Activated CD4-positive, alpha-beta memory T cell treated with anti-CD3 and anti-CD28 coated beads, Interleukin-2, amount 10 ng/mL, durations not matched to agents 7 days and 5 days (primary cell): ENCODE measurements around the gene CDH20. TPM values are rescaled to one million over a fixed set of nuclear protein-coding genes. Genes with fewer than 3 reads are reported as not detected.

ENCODE experiments used
- CTCF ChIA-PET: fragments of 350-600 bp; sonication (Branson Sonifier 250); formaldehyde crosslinking; loops from one replicate; lab custom pipeline; 2021; ENCODE audit warnings: antibody characterized with exemption, inconsistent platforms; lab: Charles Lee
- POLR2A ChIA-PET: fragments of 350-600 bp; sonication (Branson Sonifier 250); formaldehyde crosslinking; loops from one replicate; lab custom pipeline; 2021; ENCODE audit warnings: antibody characterized with exemption; lab: Charles Lee
- DNase-seq: peaks from one replicate; pipeline ENCODE4 v3.0.0-alpha.2; 2020
- H3K27ac Mint-ChIP-seq: one replicate; pipeline ENCODE4 v1.8.0; 2021; ENCODE audit warnings: mild to moderate bottlenecking, mixed read lengths
- H3K27me3 Mint-ChIP-seq: one replicate; pipeline ENCODE4 v1.8.0; 2021; ENCODE audit warnings: mixed read lengths
- H3K36me3 Mint-ChIP-seq: one replicate; pipeline ENCODE4 v1.8.0; 2021; ENCODE audit warnings: low read depth, mixed read lengths
- H3K4me1 Mint-ChIP-seq: one replicate; pipeline ENCODE4 v1.8.0; 2021; ENCODE audit warnings: mixed read lengths
- H3K4me3 Mint-ChIP-seq: one replicate; pipeline ENCODE4 v1.8.0; 2021; ENCODE audit warnings: mild to moderate bottlenecking, mixed read lengths
- H3K9me3 Mint-ChIP-seq: one replicate; pipeline ENCODE4 v1.8.0; 2021; ENCODE audit warnings: mixed read lengths
- total RNA-seq, 2 experiments: library from RNA; stranded (reverse); gene quantifications; one replicate each; pipeline ENCODE4 v1.2.3, GENCODE V29; 2021

CDH20 gene
- total RNA-seq, 2 experiments from 2014 or later = not detected

- H3K4me3 Mint-ChIP-seq = no peak overlapping the region
- POLR2A ChIA-PET = no interaction called here
- DNase-seq = no peak
- H3K4me1 Mint-ChIP-seq = peaks cover 4% of the 10 kb centered on the region
- H3K9me3 Mint-ChIP-seq = no peaks in the 10 kb centered on the region
- no peak overlapping the region for H3K27ac Mint-ChIP-seq
- no peaks in the 10 kb centered on the region for H3K36me3 Mint-ChIP-seq
- H3K27me3 Mint-ChIP-seq = peaks cover 7% of the 10 kb centered on the region
- CTCF ChIA-PET = no interaction called here
These were observed 219.9 kb downstream of the CDH20 start for GRCh38 chr18:61553045-61553659.

- POLR2A ChIA-PET = no interaction called here
- Mint-ChIP-seq H3K9me3 (no peaks in the 10 kb centered on the region), H3K27me3 (peaks cover 7% of the 10 kb centered on the region), H3K27ac (no peak overlapping the region), H3K36me3 (no peaks in the 10 kb centered on the region), H3K4me1 (peaks cover 4% of the 10 kb centered on the region), H3K4me3 (peak overlapping the region; percentile 60)
- CTCF ChIA-PET = no interaction called here
- peak; percentile 28 for DNase-seq
These were observed 221.0 kb downstream of the CDH20 start for GRCh38 chr18:61554117-61554776.

- H3K9me3 Mint-ChIP-seq = no peaks in the 10 kb centered on the region
- ChIA-PET POLR2A (no interaction called here), CTCF (no interaction called here)
- H3K36me3 Mint-ChIP-seq = no peaks in the 10 kb centered on the region
- peak overlapping the region; percentile 60 for H3K4me3 Mint-ChIP-seq
- no peak overlapping the region for H3K27ac Mint-ChIP-seq
- peaks cover 4% of the 10 kb centered on the region for H3K4me1 Mint-ChIP-seq
- H3K27me3 Mint-ChIP-seq = peaks cover 7% of the 10 kb centered on the region
- no peak for DNase-seq
These were observed 221.7 kb downstream of the CDH20 start for GRCh38 chr18:61554946-61555361.

- no peak overlapping the region for H3K4me3 Mint-ChIP-seq
- ChIA-PET CTCF (interaction anchor here (1.2 to 1.3 kb wide), 2 partner anchors 13 to 25 kb away, joined by 3 read pairs; no protein-coding TSS in a partner anchor), POLR2A (no interaction called here)
- no peaks in the 10 kb centered on the region for H3K36me3 Mint-ChIP-seq
- H3K4me1 Mint-ChIP-seq = peaks cover 4% of the 10 kb centered on the region
- DNase-seq = no peak
- no peak overlapping the region for H3K27ac Mint-ChIP-seq
- H3K9me3 Mint-ChIP-seq = no peaks in the 10 kb centered on the region
- H3K27me3 Mint-ChIP-seq = peaks cover 7% of the 10 kb centered on the region
These were observed 223.1 kb downstream of the CDH20 start for GRCh38 chr18:61556316-61556715.

- ChIA-PET CTCF (interaction anchor here (0.9 to 1.2 kb wide), 2 partner anchors 8 to 14 kb away, joined by 3 read pairs; no protein-coding TSS in a partner anchor), POLR2A (no interaction called here)
- Mint-ChIP-seq H3K9me3 (no peaks in the 10 kb centered on the region), H3K4me1 (peaks cover 4% of the 10 kb centered on the region), H3K27ac (no peak overlapping the region), H3K36me3 (no peaks in the 10 kb centered on the region), H3K27me3 (peaks cover 7% of the 10 kb centered on the region), H3K4me3 (no peak overlapping the region)
- DNase-seq = no peak
These were observed 223.6 kb downstream of the CDH20 start for GRCh38 chr18:61556862-61557261.

GRCh38 chr18:61569176-61569892, 236.1 kb downstream of the CDH20 start:
- CTCF ChIA-PET = interaction anchor here (1.0 kb wide), 1 partner anchor 17 kb away, joined by 3 read pairs; no protein-coding TSS in a partner anchor
- Mint-ChIP-seq H3K36me3 (no peaks in the 10 kb centered on the region), H3K4me1 (no peaks in the 10 kb centered on the region), H3K27me3 (no peaks in the 10 kb centered on the region), H3K27ac (no peak overlapping the region), H3K9me3 (no peaks in the 10 kb centered on the region), H3K4me3 (no peak overlapping the region)
- POLR2A ChIA-PET = no interaction called here
- no peak for DNase-seq

GRCh38 chr18:61570070-61570469, 236.8 kb downstream of the CDH20 start:
- H3K27ac Mint-ChIP-seq = no peak overlapping the region
- no peaks in the 10 kb centered on the region for H3K4me1 Mint-ChIP-seq
- H3K4me3 Mint-ChIP-seq = no peak overlapping the region
- CTCF ChIA-PET = interaction anchor here (1.0 kb wide), 1 partner anchor 18 kb away, joined by 3 read pairs; no protein-coding TSS in a partner anchor
- no peaks in the 10 kb centered on the region for H3K27me3 Mint-ChIP-seq
- DNase-seq = no peak
- no peaks in the 10 kb centered on the region for H3K9me3 Mint-ChIP-seq
- no peaks in the 10 kb centered on the region for H3K36me3 Mint-ChIP-seq
- POLR2A ChIA-PET = no interaction called here

GRCh38 chr18:61572084-61572655, 238.9 kb downstream of the CDH20 start:
- no peak for DNase-seq
- CTCF ChIA-PET = interaction anchor here (1.3 kb wide), 1 partner anchor 10 kb away, joined by 4 read pairs; no protein-coding TSS in a partner anchor
- peaks cover 7% of the 10 kb centered on the region for H3K27me3 Mint-ChIP-seq
- H3K9me3 Mint-ChIP-seq = no peaks in the 10 kb centered on the region
- POLR2A ChIA-PET = no interaction called here
- H3K27ac Mint-ChIP-seq = no peak overlapping the region
- H3K4me1 Mint-ChIP-seq = no peaks in the 10 kb centered on the region
- H3K36me3 Mint-ChIP-seq = no peaks in the 10 kb centered on the region
- no peak overlapping the region for H3K4me3 Mint-ChIP-seq

- POLR2A ChIA-PET = no interaction called here
- no peak overlapping the region for H3K27ac Mint-ChIP-seq
- no peak overlapping the region for H3K4me3 Mint-ChIP-seq
- H3K9me3 Mint-ChIP-seq = no peaks in the 10 kb centered on the region
- H3K27me3 Mint-ChIP-seq = peaks cover 7% of the 10 kb centered on the region
- H3K36me3 Mint-ChIP-seq = no peaks in the 10 kb centered on the region
- CTCF ChIA-PET = no interaction called here
- DNase-seq = no peak
- H3K4me1 Mint-ChIP-seq = no peaks in the 10 kb centered on the region
These were observed 239.6 kb downstream of the CDH20 start for GRCh38 chr18:61572871-61573270.

- Mint-ChIP-seq H3K4me1 (no peaks in the 10 kb centered on the region), H3K9me3 (no peaks in the 10 kb centered on the region), H3K27me3 (peaks cover 11% of the 10 kb centered on the region), H3K27ac (no peak overlapping the region), H3K36me3 (no peaks in the 10 kb centered on the region), H3K4me3 (no peak overlapping the region)
- ChIA-PET CTCF (interaction anchor here (0.6 kb wide), 1 partner anchor 35 kb away, joined by 3 read pairs; no protein-coding TSS in a partner anchor), POLR2A (no interaction called here)
- no peak for DNase-seq
These were observed 241.4 kb downstream of the CDH20 start for GRCh38 chr18:61574665-61575064.

GRCh38 chr18:61575419-61575818, 242.2 kb downstream of the CDH20 start:
- POLR2A ChIA-PET = no interaction called here

GRCh38 chr18:61578846-61579245, 245.6 kb downstream of the CDH20 start:
- Mint-ChIP-seq H3K27ac (no peak overlapping the region), H3K36me3 (no peaks in the 10 kb centered on the region), H3K4me1 (peaks cover 4% of the 10 kb centered on the region), H3K4me3 (no peak overlapping the region), H3K9me3 (no peaks in the 10 kb centered on the region), H3K27me3 (peaks cover 27% of the 10 kb centered on the region)
- no peak for DNase-seq
- POLR2A ChIA-PET = no interaction called here
- CTCF ChIA-PET = no interaction called here

More at GRCh38 chr18:61575419-61575818, 242.2 kb downstream of the CDH20 start:
- DNase-seq = no peak
- H3K36me3 Mint-ChIP-seq = no peaks in the 10 kb centered on the region
- no peak overlapping the region for H3K27ac Mint-ChIP-seq
- CTCF ChIA-PET = interaction anchor here (0.6 kb wide), 1 partner anchor 34 kb away, joined by 3 read pairs; no protein-coding TSS in a partner anchor
- no peaks in the 10 kb centered on the region for H3K4me1 Mint-ChIP-seq
- no peak overlapping the region for H3K4me3 Mint-ChIP-seq
- no peaks in the 10 kb centered on the region for H3K9me3 Mint-ChIP-seq
- H3K27me3 Mint-ChIP-seq = peaks cover 15% of the 10 kb centered on the region

GRCh38 chr18:61579581-61579980, 246.4 kb downstream of the CDH20 start:
- no peaks in the 10 kb centered on the region for H3K9me3 Mint-ChIP-seq
- no peak overlapping the region for H3K4me3 Mint-ChIP-seq
- no peak overlapping the region for H3K27ac Mint-ChIP-seq
- ChIA-PET CTCF (interaction anchor here (0.9 kb wide), 1 partner anchor 26 kb away, joined by 3 read pairs; no protein-coding TSS in a partner anchor), POLR2A (no interaction called here)
- peaks cover 27% of the 10 kb centered on the region for H3K27me3 Mint-ChIP-seq
- H3K36me3 Mint-ChIP-seq = no peaks in the 10 kb centered on the region
- peaks cover 4% of the 10 kb centered on the region for H3K4me1 Mint-ChIP-seq
- no peak for DNase-seq
